Endothelial cell of umbilical vein (primary cell): ENCODE data around the gene WDR27. TPM values are rescaled to one million over a fixed set of nuclear protein-coding genes. Genes with fewer than 3 reads are reported as not detected.

Source experiments
- BruUV-seq: library from RNA; stranded (reverse); fragments of 400-500 nt; replicated peaks from 2 replicates; lab custom pipeline; 2021; lab: Mats Ljungman, UMichigan
- CTCF ChIA-PET: fragments of 300-600, 350-600 bp; sonication (Branson Sonifier 250); formaldehyde crosslinking; loops from one replicate; lab custom pipeline; 2021; ENCODE audit warnings: antibody characterized with exemption, inconsistent platforms; lab: Charles Lee
- POLR2A ChIA-PET: fragments of 300-600, 350-600 bp; sonication (Branson Sonifier 250); formaldehyde crosslinking; loops from one replicate; lab custom pipeline; 2021; ENCODE audit warnings: antibody characterized with exemption, inconsistent platforms; lab: Charles Lee
- DNase-seq: peaks from one replicate; pipeline ENCODE4 v3.0.0-alpha.2; 2011; ENCODE audit warnings: low read depth, low spot score
- FAIRE-seq: peaks from 2 replicates; lab custom pipeline; 2011; peaks lifted over from hg19 to GRCh38; lab: Jason Lieb, UNC
- H2AFZ ChIP-seq: 2 replicates; pipeline ENCODE4 v1.6.0; 2012; ENCODE audit warnings: low read depth, low read length, control low read depth, inconsistent platforms
- H3K27ac ChIP-seq: 2 replicates; pipeline ENCODE4 v1.5.1; 2011; ENCODE audit warnings: low read depth, mild to moderate bottlenecking, control low read depth, low read length, moderate library complexity; ENCODE audit not compliant: insufficient read depth
- H3K27me3 ChIP-seq, 2 experiments: 2 replicates each; pipeline versions ENCODE4 v1.6.0 to v1.6.1; 2011; ENCODE audit warnings: low read length in 2 of 2, mixed read lengths in 1 of 2; ENCODE audit not compliant: control insufficient read depth in 2 of 2, insufficient read depth in 2 of 2
- H3K36me3 ChIP-seq, 2 experiments: 2 replicates in 1 of 2; 3 replicates in 1 of 2; pipeline ENCODE4 v1.5.1; 2011; ENCODE audit warnings: low read length in 2 of 2, mild to moderate bottlenecking in 1 of 2, moderate library complexity in 1 of 2; ENCODE audit not compliant: control insufficient read depth in 2 of 2, insufficient read depth in 2 of 2; ENCODE audit errors: extremely low read depth in 1 of 2
- H3K4me1 ChIP-seq: 3 replicates; pipeline ENCODE4 v1.5.1; 2011; ENCODE audit warnings: mild to moderate bottlenecking, low read length; ENCODE audit not compliant: control insufficient read depth, insufficient read depth; ENCODE audit errors: extremely low read depth
- H3K4me2 ChIP-seq: 2 replicates; pipeline ENCODE4 v1.6.1; 2011; ENCODE audit warnings: low read length, control low read depth, mixed read lengths; ENCODE audit not compliant: insufficient read depth
- H3K4me3 ChIP-seq, 3 experiments: fragments of 200-600 bp in 1 of 3; sonication (generic), shearing (Covaris generic) in 1 of 3; replicated peaks in 1 of 3; 2 replicates each; pipeline ENCODE4 v1.5.1; 2011 to 2016; ENCODE audit warnings: control low read depth in 3 of 3, low read length in 3 of 3, mild to moderate bottlenecking in 2 of 3, inconsistent platforms in 1 of 3, low read depth in 1 of 3, moderate library complexity in 1 of 3; ENCODE audit not compliant: insufficient read depth in 1 of 3
- H3K79me2 ChIP-seq: 2 replicates; pipeline ENCODE4 v1.6.0; 2012; ENCODE audit warnings: low read length, inconsistent platforms; ENCODE audit not compliant: control insufficient read depth, insufficient read depth
- H3K9ac ChIP-seq: replicated peaks from 2 replicates; pipeline ENCODE3; 2011; ENCODE audit warnings: low read length, control low read depth; ENCODE audit not compliant: insufficient read depth; ENCODE audit errors: extremely low read depth
- H3K9me1 ChIP-seq: replicated peaks from 3 replicates; pipeline ENCODE4 v1.6.0; 2011; ENCODE audit warnings: mild to moderate bottlenecking, low read length; ENCODE audit not compliant: control insufficient read depth, insufficient read depth; ENCODE audit errors: extremely low read depth
- H3K9me3 ChIP-seq: replicated peaks from 2 replicates; pipeline ENCODE4 v1.5.1; 2012; ENCODE audit warnings: low read length, inconsistent platforms; ENCODE audit not compliant: control insufficient read depth, insufficient read depth
- H4K20me1 ChIP-seq: replicated peaks from 2 replicates; pipeline ENCODE3; 2011; ENCODE audit warnings: mild to moderate bottlenecking, low read length; ENCODE audit not compliant: control insufficient read depth, insufficient read depth; ENCODE audit errors: extremely low read depth
- EZH2 ChIP-seq: IDR thresholded peaks from 2 replicates; pipeline ENCODE4 v1.6.1; 2012; ENCODE audit warnings: borderline replicate concordance, low read depth, mild to moderate bottlenecking, moderate library complexity, low read length, inconsistent platforms; ENCODE audit not compliant: severe bottlenecking
- FOS ChIP-seq: IDR thresholded peaks from 2 replicates; pipeline ENCODE4 v1.6.1; 2011; ENCODE audit warnings: mild to moderate bottlenecking, low read length, moderate library complexity, borderline replicate concordance; ENCODE audit not compliant: insufficient read depth
- GATA2 ChIP-seq: IDR thresholded peaks from 2 replicates; pipeline ENCODE4 v1.7.0; 2011; ENCODE audit warnings: low read depth, mild to moderate bottlenecking, moderate library complexity, mixed read lengths, low read length; ENCODE audit not compliant: insufficient read length, insufficient read depth
- JUN ChIP-seq: IDR thresholded peaks from 2 replicates; pipeline ENCODE4 v1.6.1; 2011; ENCODE audit warnings: borderline replicate concordance, low read depth; ENCODE audit not compliant: insufficient read length, insufficient read depth
- MYC ChIP-seq: IDR thresholded peaks from one replicate; pipeline ENCODE4 v1.6.1; 2011; ENCODE audit warnings: mild to moderate bottlenecking, low read depth, low read length
- POLR2A ChIP-seq: IDR thresholded peaks from 2 replicates; pipeline ENCODE4 v1.6.1; 2012; ENCODE audit warnings: low read depth, mild to moderate bottlenecking, control low read depth, low read length
- POLR2AphosphoS5 ChIP-seq: IDR thresholded peaks from 2 replicates; pipeline ENCODE4 v1.6.1; 2012; ENCODE audit warnings: low read depth, mild to moderate bottlenecking, control low read depth, low read length, moderate library complexity; ENCODE audit not compliant: insufficient read depth
- dilution Hi-C: fragments of 300-500 bp; cut with MboI; formaldehyde crosslinking; loops from one replicate; pipeline ENCODE4 v1.15.0; 2019; ENCODE audit warnings: low sequenced_read_pairs; ENCODE audit not compliant: extremely low pct_ligation_motif_present
- intact Hi-C: fragments of 100-400 bp; cut with micrococcal nuclease; formaldehyde crosslinking; loops from one replicate; pipeline ENCODE4 v1.10.0; 2022
- polyA plus RNA-seq, 4 experiments: library from polyadenylated mRNA; depleted of rRNA in 3 of 4; stranded (reverse) in 3 of 4; unstranded in 1 of 4; fragments of >200 nt; gene quantifications; 2 replicates each; pipeline versions ENCODE4 v1.2.1 to v1.2.3, GENCODE V29; 2011 to 2012; ENCODE audit warnings: missing spikeins in 1 of 4
- total RNA-seq: library from RNA; stranded (reverse); gene quantifications from 2 replicates; pipeline ENCODE4 v1.2.3, GENCODE V29; 2021
- TF ChIP-seq, protein P1 (sequence below), 2 donors: IDR thresholded peaks; 1 replicate in 1 of 2; 2 replicates in 1 of 2; pipeline ENCODE4 v1.5.1; 2011; ENCODE audit warnings: low read length in 2 of 2, mild to moderate bottlenecking in 2 of 2, moderate library complexity in 2 of 2, control low read depth in 1 of 2, inconsistent platforms in 1 of 2, low read depth in 1 of 2; ENCODE audit not compliant: insufficient read depth in 1 of 2; ENCODE audit errors: extremely low read depth in 1 of 2
- TF ChIP-seq, protein P2 (sequence below): IDR thresholded peaks from 2 replicates; pipeline ENCODE4 v1.6.1; 2011; ENCODE audit not compliant: insufficient read depth, insufficient read length

WDR27 gene
- total and polyA plus RNA-seq, 2 donors (not counting 3 experiments of a cell fraction or from before 2014, with no cell fraction given) = 60.1 to 69.7 TPM

DNA sequence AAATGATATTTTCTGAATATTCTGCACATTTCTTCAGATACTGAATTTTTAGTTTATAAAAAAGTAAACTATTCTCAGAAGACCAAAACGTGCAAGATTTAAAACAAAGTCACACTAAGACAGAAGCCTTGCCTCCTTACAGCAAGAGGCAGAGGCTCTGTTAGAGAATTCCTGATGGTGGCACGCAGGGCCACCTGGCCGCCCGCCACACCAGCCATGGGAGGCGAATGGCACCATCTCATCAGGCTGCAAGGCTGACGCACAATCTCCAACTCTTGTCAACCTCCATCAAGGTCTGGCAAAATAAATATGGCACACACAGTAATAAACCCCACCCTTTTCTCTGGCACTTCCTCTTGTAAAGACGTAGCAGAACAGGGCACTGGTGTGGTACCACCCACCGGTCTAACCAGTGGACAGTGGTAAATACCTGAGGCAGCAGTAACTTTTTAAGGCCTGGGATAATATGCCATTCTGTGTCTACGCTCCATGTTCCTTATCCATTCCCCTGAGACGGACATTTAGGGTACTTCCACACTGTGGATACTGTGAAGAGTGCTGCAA lies 111.4 kb downstream of the WDR27 start:
- ChIA-PET POLR2A (no interaction called here), CTCF (no interaction called here)
- Histone ChIP-seq H3K9me1 (no peaks in the 10 kb centered on the region), H3K9ac (no peak overlapping the region), H3K4me3 (no peak overlapping the region), H3K36me3 (no peaks in the 10 kb centered on the region), H2AFZ (no peak overlapping the region), H3K4me1 (peaks cover 9% of the 10 kb centered on the region), H3K4me2 (no peak overlapping the region), H4K20me1 (no peaks in the 10 kb centered on the region), H3K9me3 (no peaks in the 10 kb centered on the region), H3K27me3 (no peaks in the 10 kb centered on the region), H3K27ac (no peak overlapping the region), H3K79me2 (no peaks in the 10 kb centered on the region)
- dilution Hi-C loops (no loop called here), intact Hi-C loops (no loop called here)
- DNase-seq (no peak), FAIRE-seq (no peak)
- TF ChIP-seq FOS = no peak
- TF ChIP-seq POLR2AphosphoS5 = no peak
- TF ChIP-seq GATA2 = no peak
- TF ChIP-seq, protein P1, sequence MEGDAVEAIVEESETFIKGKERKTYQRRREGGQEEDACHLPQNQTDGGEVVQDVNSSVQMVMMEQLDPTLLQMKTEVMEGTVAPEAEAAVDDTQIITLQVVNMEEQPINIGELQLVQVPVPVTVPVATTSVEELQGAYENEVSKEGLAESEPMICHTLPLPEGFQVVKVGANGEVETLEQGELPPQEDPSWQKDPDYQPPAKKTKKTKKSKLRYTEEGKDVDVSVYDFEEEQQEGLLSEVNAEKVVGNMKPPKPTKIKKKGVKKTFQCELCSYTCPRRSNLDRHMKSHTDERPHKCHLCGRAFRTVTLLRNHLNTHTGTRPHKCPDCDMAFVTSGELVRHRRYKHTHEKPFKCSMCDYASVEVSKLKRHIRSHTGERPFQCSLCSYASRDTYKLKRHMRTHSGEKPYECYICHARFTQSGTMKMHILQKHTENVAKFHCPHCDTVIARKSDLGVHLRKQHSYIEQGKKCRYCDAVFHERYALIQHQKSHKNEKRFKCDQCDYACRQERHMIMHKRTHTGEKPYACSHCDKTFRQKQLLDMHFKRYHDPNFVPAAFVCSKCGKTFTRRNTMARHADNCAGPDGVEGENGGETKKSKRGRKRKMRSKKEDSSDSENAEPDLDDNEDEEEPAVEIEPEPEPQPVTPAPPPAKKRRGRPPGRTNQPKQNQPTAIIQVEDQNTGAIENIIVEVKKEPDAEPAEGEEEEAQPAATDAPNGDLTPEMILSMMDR (IDR thresholded peaks at IDR 0.05; ENCODE audit: extremely low read depth in 1 of 2, insufficient read depth in 1 of 2, low read depth in 1 of 2, low read length in 2 of 2) = no peak
- no peak for TF ChIP-seq MYC
- TF ChIP-seq, protein P2, sequence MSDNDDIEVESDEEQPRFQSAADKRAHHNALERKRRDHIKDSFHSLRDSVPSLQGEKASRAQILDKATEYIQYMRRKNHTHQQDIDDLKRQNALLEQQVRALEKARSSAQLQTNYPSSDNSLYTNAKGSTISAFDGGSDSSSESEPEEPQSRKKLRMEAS = no peak
- TF ChIP-seq POLR2A = no peak
- no peak for TF ChIP-seq JUN
- no peak for TF ChIP-seq EZH2
- BruUV-seq = no TSS peak
